Subcutaneous adipose tissue (tissue), 4 donors: ENCODE measurements around the gene HPRT1. TPM values are rescaled to one million over a fixed set of nuclear protein-coding genes. Genes with fewer than 3 reads are reported as not detected.

ENCODE experiments used
- total RNA-seq, 4 donors: library from RNA; depleted of rRNA; stranded (reverse); fragments of >200 nt; gene quantifications; one replicate each; pipeline ENCODE4 v1.1.0, GENCODE V29; 2016
- TF ChIP-seq, protein P1 (sequence below): fragments of 450-650 bp; IDR thresholded peaks from one replicate; pipeline ENCODE4 v1.5.1; 2016; ENCODE audit warnings: low read depth, mild to moderate bottlenecking, control low read depth, antibody characterized with exemption, moderate library complexity

HPRT1 gene
- total RNA-seq, 4 donors from 2014 or later: 11.3 to 25.4 (median 13.3) TPM

DNA sequence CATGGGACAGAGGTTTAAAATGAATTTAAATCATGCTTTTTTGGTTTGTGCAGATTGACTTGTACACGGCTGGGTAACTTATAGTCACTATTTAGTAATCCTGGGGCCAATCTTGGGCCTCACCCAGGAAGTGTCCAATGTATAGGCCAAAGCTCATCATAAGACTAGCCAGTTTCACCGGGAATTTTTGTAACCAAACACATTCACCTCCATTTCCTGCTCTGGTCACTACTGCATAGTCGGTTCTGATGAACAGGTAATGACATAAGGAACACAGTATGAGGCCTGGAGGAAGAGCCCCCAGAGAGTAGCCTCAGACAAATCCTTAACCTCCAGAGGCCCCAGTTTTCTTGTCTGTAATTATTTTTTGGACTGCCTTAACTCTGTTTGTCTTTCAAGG lies 81.9 kb downstream of the HPRT1 start:
- TF ChIP-seq, protein P1, sequence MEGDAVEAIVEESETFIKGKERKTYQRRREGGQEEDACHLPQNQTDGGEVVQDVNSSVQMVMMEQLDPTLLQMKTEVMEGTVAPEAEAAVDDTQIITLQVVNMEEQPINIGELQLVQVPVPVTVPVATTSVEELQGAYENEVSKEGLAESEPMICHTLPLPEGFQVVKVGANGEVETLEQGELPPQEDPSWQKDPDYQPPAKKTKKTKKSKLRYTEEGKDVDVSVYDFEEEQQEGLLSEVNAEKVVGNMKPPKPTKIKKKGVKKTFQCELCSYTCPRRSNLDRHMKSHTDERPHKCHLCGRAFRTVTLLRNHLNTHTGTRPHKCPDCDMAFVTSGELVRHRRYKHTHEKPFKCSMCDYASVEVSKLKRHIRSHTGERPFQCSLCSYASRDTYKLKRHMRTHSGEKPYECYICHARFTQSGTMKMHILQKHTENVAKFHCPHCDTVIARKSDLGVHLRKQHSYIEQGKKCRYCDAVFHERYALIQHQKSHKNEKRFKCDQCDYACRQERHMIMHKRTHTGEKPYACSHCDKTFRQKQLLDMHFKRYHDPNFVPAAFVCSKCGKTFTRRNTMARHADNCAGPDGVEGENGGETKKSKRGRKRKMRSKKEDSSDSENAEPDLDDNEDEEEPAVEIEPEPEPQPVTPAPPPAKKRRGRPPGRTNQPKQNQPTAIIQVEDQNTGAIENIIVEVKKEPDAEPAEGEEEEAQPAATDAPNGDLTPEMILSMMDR: no peak

DNA sequence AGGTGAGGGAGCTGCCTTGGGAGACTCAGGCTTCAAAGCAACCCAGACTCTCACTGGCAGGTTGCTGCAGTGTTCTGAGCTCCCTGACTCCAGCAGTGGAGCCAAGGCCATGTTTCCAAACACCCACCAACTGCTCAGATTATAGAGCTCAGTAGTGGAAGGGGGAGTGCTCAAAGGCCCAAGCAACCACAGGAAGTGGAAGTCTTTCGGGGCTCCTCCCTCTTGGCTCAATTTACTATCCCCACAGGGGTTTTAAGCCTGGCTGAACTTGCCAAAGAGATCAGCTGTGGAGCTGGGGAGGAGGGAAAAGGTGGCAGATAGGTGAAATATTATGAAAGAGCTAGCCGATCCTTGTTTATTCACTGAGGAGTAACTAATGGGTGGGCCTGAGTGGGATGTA lies 82.5 kb downstream of the HPRT1 start:
- TF ChIP-seq, protein P1: no peak

DNA sequence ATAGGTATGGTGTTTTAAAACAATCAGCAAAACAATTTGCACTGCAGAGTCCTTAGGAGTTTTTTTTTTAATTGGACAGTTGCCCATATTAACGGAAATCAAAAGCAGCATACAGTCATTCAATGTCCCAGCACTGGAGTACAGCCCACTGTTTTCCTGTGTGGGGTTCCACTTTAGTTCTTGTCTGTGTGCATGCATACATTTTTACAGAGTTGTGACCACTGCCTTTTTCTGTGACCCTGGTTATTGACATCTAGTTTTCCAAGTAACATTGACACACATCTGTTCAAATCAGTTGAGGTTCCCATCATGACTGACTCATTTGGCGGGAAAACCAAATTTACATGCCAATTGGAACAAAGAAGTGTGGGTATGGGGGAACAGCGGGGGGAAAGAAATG lies 83.3 kb downstream of the HPRT1 start:
- TF ChIP-seq, protein P1: no peak

DNA sequence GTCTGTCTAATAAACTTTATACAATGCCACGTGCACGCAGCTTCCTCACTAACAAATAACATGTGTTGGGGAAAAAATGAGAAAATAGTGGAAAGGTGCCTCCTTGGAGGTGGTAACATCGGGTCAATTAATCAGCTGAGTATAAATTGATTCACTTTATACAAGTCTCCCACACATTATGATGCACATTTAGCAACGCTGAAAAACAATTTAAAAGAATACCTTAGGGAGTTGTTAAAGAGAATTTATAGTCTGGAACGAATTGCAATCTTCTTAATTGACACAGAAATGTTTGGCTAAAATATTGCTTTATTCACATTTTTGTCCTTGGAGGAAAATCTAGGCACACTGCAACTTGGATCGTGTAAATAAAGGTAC lies 84.2 kb downstream of the HPRT1 start:
- TF ChIP-seq, protein P1: no peak

DNA sequence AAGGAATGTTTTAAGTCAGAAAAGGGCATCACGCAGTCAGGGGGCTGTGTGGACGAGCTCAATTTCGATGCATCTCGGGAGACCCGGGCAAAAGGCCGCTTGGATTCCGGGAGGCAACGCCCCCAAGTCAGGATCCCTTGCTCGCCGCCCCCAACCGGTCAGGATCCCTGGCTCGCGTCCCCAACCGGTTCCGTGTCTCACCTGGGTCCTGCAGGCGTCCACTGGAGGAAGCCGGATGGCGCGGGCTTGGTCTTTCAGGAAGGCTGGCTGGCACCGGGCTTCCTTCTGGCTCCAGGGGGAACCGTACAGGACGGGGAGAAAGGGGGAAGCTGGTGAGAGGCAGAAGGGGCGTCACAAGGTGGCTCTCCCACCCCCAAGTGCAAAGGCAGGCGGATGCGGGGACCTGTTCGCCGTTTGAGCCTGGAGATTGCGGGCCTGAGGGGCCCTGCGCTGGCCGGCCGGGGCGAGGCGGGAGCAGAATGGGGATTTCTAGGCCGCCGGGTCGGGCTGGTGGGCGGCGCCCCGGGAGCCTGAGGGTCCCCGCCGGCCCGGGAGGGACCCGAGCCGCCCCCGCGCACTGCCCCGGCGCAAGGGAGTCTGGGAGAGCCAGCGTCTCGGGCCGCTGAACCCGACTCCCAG lies 84.7 kb downstream of the HPRT1 start:
- TF ChIP-seq, protein P1: no peak

DNA sequence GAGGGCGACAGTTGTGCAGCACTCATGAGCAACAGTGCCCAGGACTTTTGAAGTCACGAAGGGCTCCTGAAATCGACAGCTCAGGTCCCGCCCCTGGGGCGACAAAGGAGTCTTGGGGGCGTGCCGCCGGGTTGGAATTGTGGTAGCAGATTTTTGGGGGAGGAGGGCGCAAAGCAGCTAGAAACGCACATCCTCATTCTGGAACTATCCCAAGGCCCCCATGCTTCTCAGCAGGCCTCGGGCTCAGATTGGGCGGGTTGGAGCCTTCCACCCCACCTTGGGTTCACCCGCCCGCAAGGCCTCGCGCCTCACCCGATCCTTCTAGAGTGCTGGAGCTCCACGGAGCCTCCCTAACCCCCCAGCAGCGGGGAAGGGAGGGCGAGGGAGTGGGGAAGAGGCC lies 85.5 kb downstream of the HPRT1 start:
- TF ChIP-seq, protein P1: no peak

DNA sequence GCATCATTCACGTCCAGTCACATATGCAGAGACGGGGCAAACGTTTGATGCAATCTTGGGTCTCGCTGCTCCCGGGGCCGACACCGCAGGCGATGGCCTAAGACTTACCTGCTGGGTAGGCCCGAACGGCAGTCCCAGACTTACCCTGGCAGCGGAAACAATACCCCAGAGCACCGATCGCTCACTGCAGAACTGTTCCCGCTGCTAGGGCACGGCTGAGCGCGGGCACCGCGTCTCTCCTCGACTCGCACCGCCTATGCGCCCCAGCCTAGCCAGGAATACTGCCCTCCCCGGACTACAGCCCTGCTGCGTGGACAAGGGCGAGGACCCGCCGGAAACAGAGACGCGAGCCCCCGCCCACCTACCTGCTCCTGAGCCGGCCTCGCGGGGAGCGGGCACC lies 86.2 kb downstream of the HPRT1 start:
- TF ChIP-seq, protein P1: no peak
